Effector memory CD4-positive, alpha-beta T cell (primary cell): Measurements from ENCODE around the gene B3GAT1.

Experiments used
- DNase-seq, 3 donors: peaks; one replicate each; pipeline ENCODE4 v3.0.0-alpha.2; 2020
- H3K27ac ChIP-seq: 2 replicates; pipeline ENCODE4 v1.7.0; 2013; ENCODE audit warnings: mild to moderate bottlenecking, low read length, moderate library complexity; ENCODE audit not compliant: insufficient read depth, poor library complexity, severe bottlenecking
- H3K27me3 ChIP-seq: replicated peaks from 2 replicates; pipeline ENCODE4 v1.7.0; 2013; ENCODE audit warnings: mild to moderate bottlenecking, low read length; ENCODE audit not compliant: insufficient read depth, control insufficient read depth, poor library complexity, severe bottlenecking
- H3K36me3 ChIP-seq: 2 replicates; pipeline ENCODE4 v1.7.0; 2013; ENCODE audit warnings: mild to moderate bottlenecking, low read length, moderate library complexity; ENCODE audit not compliant: control insufficient read depth, insufficient read depth
- H3K4me1 ChIP-seq: 2 replicates; pipeline ENCODE4 v1.7.0; 2013; ENCODE audit warnings: low read length, mild to moderate bottlenecking; ENCODE audit not compliant: control insufficient read depth, insufficient read depth, poor library complexity, severe bottlenecking
- H3K4me3 ChIP-seq: 2 replicates; pipeline ENCODE4 v1.7.0; 2013; ENCODE audit warnings: low read length, low read depth, mild to moderate bottlenecking; ENCODE audit not compliant: insufficient read depth, poor library complexity, severe bottlenecking
- H3K9me3 ChIP-seq: 2 replicates; pipeline ENCODE4 v1.7.0; 2013; ENCODE audit warnings: mild to moderate bottlenecking, low read length, moderate library complexity; ENCODE audit not compliant: control insufficient read depth

The B3GAT1 gene

GRCh38 chr11:134384406-134384805 is 27.6 kb downstream of the B3GAT1 start:
- Histone ChIP-seq H3K4me3 (no peak overlapping the region), H3K36me3 (no peaks in the 10 kb centered on the region), H3K4me1 (peaks cover 17% of the 10 kb centered on the region), H3K27ac (no peak overlapping the region), H3K27me3 (peaks cover 10% of the 10 kb centered on the region), H3K9me3 (no peaks in the 10 kb centered on the region)
- no peak for DNase-seq

DNA sequence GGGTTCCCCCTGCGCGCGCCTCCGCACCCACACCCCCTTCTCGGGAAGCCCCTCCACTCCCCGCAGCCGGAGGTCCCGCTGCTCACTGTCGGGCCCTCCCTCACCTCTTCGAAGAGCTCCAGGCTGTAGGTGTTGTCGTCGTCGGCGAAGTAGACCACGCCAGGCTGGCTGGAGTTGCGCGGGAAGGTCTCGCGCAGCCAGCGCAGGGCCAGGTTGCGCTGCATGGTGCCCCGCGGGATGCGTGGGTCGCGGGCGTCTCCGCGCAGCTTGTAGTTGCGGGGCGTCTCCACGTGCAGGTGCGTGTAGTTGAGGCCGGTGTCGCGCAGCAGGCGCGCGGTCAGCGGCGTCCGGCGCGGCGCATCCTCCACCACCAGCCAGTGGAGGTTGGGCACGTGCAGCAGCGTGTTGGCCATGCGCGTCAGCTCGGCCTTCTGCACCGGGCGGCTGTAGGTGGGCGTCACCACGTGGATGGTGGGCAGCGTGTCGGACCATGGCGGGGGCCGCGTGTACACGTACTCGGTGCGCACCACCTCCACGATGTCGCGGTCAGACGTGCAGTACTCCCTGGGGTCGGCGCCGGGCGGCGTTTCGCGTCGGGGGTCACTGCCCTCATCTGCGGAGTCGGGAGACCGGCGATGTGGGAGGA is 28.3 kb downstream of the B3GAT1 start:
- Histone ChIP-seq H3K4me3 (no peak overlapping the region), H3K36me3 (no peaks in the 10 kb centered on the region)

DNA sequence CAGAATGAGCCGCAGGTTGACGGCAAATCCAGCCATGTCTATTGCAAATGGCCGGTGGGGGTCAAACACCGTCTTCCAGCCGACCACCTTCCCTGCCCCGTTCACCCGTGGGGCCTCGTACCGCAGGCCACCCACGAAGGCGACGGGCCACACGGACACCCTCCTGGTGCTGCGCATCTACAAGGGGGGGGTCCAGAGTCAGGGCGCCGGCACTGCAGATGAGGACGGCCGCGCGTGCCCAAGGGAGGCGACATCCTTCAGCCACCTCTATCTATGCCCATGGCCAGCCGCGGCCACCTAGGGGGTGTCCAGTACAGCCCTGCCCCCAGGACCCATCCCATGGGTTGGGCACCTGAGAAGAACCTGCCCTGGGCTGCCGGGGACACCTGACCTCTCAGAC is 29.2 kb downstream of the B3GAT1 start:
- DNase-seq = no peak
- no peaks in the 10 kb centered on the region for H3K9me3 ChIP-seq
- no peaks in the 10 kb centered on the region for H3K36me3 ChIP-seq
- H3K27ac ChIP-seq = no peak overlapping the region
- H3K27me3 ChIP-seq = peaks cover 10% of the 10 kb centered on the region
- H3K4me1 ChIP-seq = peaks cover 17% of the 10 kb centered on the region
- H3K4me3 ChIP-seq = no peak overlapping the region

More for the DNA sequence above, 28.3 kb downstream of the B3GAT1 start:
- peaks cover 10% of the 10 kb centered on the region for H3K27me3 ChIP-seq
- peaks cover 17% of the 10 kb centered on the region for H3K4me1 ChIP-seq
- no peak overlapping the region for H3K27ac ChIP-seq
- H3K9me3 ChIP-seq = no peaks in the 10 kb centered on the region
- no peak for DNase-seq

GRCh38 chr11:134382257-134382656 is 29.8 kb downstream of the B3GAT1 start:
- no peaks in the 10 kb centered on the region for H3K36me3 ChIP-seq
- peaks cover 10% of the 10 kb centered on the region for H3K27me3 ChIP-seq
- DNase-seq = no peak

DNA sequence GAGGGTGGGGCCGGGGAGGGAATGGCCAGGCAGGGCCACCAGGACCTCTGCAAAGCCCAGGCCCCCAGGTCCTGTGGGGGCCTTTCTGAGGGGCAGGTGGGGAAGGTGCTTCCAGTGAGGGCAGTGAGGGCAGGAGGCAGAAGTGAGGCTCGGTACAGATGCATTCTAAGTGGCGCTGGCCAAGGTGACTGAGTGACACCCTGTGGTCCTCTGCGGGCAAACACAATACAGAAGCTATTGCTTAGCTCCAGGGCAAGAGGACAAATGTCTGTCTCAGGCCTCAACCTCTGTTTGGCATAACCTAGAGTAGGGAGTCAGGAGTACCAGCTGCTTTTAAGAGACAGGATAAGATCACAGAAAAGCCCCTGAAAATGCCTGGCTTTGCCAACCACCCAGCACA is 31.3 kb downstream of the B3GAT1 start:
- H3K9me3 ChIP-seq = no peaks in the 10 kb centered on the region
- no peak overlapping the region for H3K27ac ChIP-seq
- H3K4me3 ChIP-seq = no peak overlapping the region
- DNase-seq = no peak
- no peaks in the 10 kb centered on the region for H3K4me1 ChIP-seq
- peaks cover 10% of the 10 kb centered on the region for H3K27me3 ChIP-seq
- no peaks in the 10 kb centered on the region for H3K36me3 ChIP-seq

More at GRCh38 chr11:134382257-134382656, 29.8 kb downstream of the B3GAT1 start:
- Histone ChIP-seq H3K4me1 (peaks cover 13% of the 10 kb centered on the region), H3K27ac (no peak overlapping the region), H3K9me3 (no peaks in the 10 kb centered on the region), H3K4me3 (no peak overlapping the region)

- Histone ChIP-seq H3K9me3 (no peaks in the 10 kb centered on the region), H3K4me1 (no peaks in the 10 kb centered on the region), H3K27me3 (peaks cover 10% of the 10 kb centered on the region), H3K4me3 (no peak overlapping the region), H3K27ac (no peak overlapping the region), H3K36me3 (no peaks in the 10 kb centered on the region)
- DNase-seq = no peak
Observed at GRCh38 chr11:134380229-134380628, 31.8 kb downstream of the B3GAT1 start.

DNA sequence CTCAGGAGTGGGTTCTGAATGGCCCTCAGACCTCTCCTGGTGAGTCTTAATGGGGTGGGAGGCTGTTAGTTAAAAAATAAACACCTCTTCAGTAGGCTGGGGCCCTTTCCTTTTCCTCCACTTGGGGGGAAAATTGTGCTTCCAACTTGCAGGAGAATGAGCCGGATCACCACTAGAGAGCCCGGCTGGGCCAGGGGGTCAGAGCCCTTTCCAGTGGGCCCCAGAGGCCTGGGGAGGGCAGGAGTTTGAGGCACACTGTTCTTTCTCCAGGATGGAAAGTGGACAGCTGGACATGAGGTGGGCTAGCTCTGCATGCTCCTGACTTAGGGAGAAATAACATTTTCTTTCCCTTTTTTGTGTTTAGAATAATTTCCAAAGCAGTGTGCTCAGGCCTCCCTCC is 32.8 kb downstream of the B3GAT1 start:
- Histone ChIP-seq H3K4me1 (no peaks in the 10 kb centered on the region), H3K9me3 (no peaks in the 10 kb centered on the region), H3K36me3 (no peaks in the 10 kb centered on the region), H3K27me3 (peaks cover under 1% of the 10 kb centered on the region), H3K27ac (no peak overlapping the region), H3K4me3 (no peak overlapping the region)
- no peak for DNase-seq

- Histone ChIP-seq H3K36me3 (no peaks in the 10 kb centered on the region), H3K9me3 (no peaks in the 10 kb centered on the region), H3K4me1 (no peaks in the 10 kb centered on the region), H3K27ac (no peak overlapping the region), H3K4me3 (no peak overlapping the region), H3K27me3 (no peaks in the 10 kb centered on the region)
- DNase-seq = no peak
Observed at GRCh38 chr11:134377876-134378275, 34.2 kb downstream of the B3GAT1 start.

GRCh38 chr11:134376150-134376921 is 35.7 kb downstream of the B3GAT1 start:
- DNase-seq = no peak
- no peaks in the 10 kb centered on the region for H3K36me3 ChIP-seq
- no peaks in the 10 kb centered on the region for H3K4me1 ChIP-seq
- H3K4me3 ChIP-seq = no peak overlapping the region
- H3K27me3 ChIP-seq = no peaks in the 10 kb centered on the region
- H3K9me3 ChIP-seq = no peaks in the 10 kb centered on the region
- H3K27ac ChIP-seq = no peak overlapping the region

GRCh38 chr11:134374891-134375550 is 37.0 kb downstream of the B3GAT1 start:
- H3K9me3 ChIP-seq = no peaks in the 10 kb centered on the region
- no peaks in the 10 kb centered on the region for H3K36me3 ChIP-seq
- no peak overlapping the region for H3K4me3 ChIP-seq
- no peaks in the 10 kb centered on the region for H3K4me1 ChIP-seq
- DNase-seq = no peak
- H3K27ac ChIP-seq = no peak overlapping the region
- H3K27me3 ChIP-seq = no peaks in the 10 kb centered on the region
